PC-3 (cell line): ENCODE data around the gene STARD10. TPM values are rescaled to one million over a fixed set of nuclear protein-coding genes. Genes with fewer than 3 reads are reported as not detected.

Experiments used
- ATAC-seq: fragments of 200-7000 bp; cut with Tn5 transposase; 2 replicates; pipeline ENCODE4 v1.9.1; 2020; ENCODE audit warnings: mild to moderate bottlenecking, moderate library complexity
- BruUV-seq: library from RNA; stranded (reverse); fragments of 400-500 nt; replicated peaks from 2 replicates; lab custom pipeline; 2021; lab: Mats Ljungman, UMichigan
- CTCF ChIA-PET: fragments of 300-600 bp; sonication (Branson Sonifier 250); formaldehyde crosslinking; loops from one replicate; lab custom pipeline; 2022; ENCODE audit warnings: antibody characterized with exemption; lab: Charles Lee
- POLR2A ChIA-PET: fragments of 300-600 bp; sonication (Branson Sonifier 250); formaldehyde crosslinking; loops from one replicate; lab custom pipeline; 2022; ENCODE audit warnings: antibody characterized with exemption; ENCODE audit not compliant: unreplicated experiment; lab: Charles Lee
- DNase-seq: peaks from one replicate; pipeline ENCODE4 v3.0.0-alpha.2; 2015
- H2AFZ ChIP-seq: fragments of 300-600 bp; sonication (generic); 2 replicates; pipeline ENCODE4 v1.6.0; 2016; ENCODE audit warnings: antibody characterized with exemption, low read length
- H3F3A ChIP-seq: fragments of 300-600 bp; sonication (generic); one replicate; pipeline ENCODE4 v1.6.0; 2017; ENCODE audit warnings: antibody characterized with exemption, low read length, control low read depth, mild to moderate bottlenecking; ENCODE audit not compliant: unreplicated experiment
- H3K27ac ChIP-seq: fragments of 300-600 bp; sonication (generic); 2 replicates; pipeline ENCODE4 v1.5.1; 2016; ENCODE audit warnings: mild to moderate bottlenecking, low read length
- H3K27me3 ChIP-seq: fragments of 300-600 bp; sonication (generic); 2 replicates; pipeline ENCODE4 v1.6.1; 2016; ENCODE audit warnings: low read length, mixed read lengths
- H3K36me3 ChIP-seq: fragments of 300-600 bp; sonication (generic); 2 replicates; pipeline ENCODE4 v1.6.1; 2016; ENCODE audit warnings: low read depth, mixed run types, low read length, mixed read lengths
- H3K4me1 ChIP-seq: fragments of 300-600 bp; sonication (generic); 2 replicates; pipeline ENCODE4 v1.5.1; 2016; ENCODE audit warnings: low read length; ENCODE audit not compliant: insufficient read depth
- H3K4me2 ChIP-seq: fragments of 300-600 bp; sonication (generic); 2 replicates; pipeline ENCODE4 v1.6.0; 2016; ENCODE audit warnings: low read length
- H3K4me3 ChIP-seq: fragments of 300-600 bp; sonication (generic); 2 replicates; pipeline ENCODE4 v1.5.1; 2016; ENCODE audit warnings: mild to moderate bottlenecking, low read length, mixed read lengths
- H3K79me2 ChIP-seq: fragments of 300-600 bp; sonication (generic); 2 replicates; pipeline ENCODE4 v1.6.1; 2017; ENCODE audit warnings: low read length, mixed read lengths
- H3K9ac ChIP-seq: fragments of 300-600 bp; sonication (generic); 2 replicates; pipeline ENCODE4 v1.6.0; 2016; ENCODE audit warnings: mild to moderate bottlenecking, low read length
- H3K9me2 ChIP-seq: fragments of 300-600 bp; sonication (generic); replicated peaks from 2 replicates; pipeline ENCODE4 v1.6.1; 2016; ENCODE audit warnings: mixed run types, low read length, mixed read lengths
- H3K9me3 ChIP-seq: fragments of 300-600 bp; sonication (generic); 2 replicates; pipeline ENCODE4 v1.6.1; 2016; ENCODE audit warnings: low read length, mixed read lengths
- H4K20me1 ChIP-seq: fragments of 300-600 bp; sonication (generic); 2 replicates; pipeline ENCODE4 v1.6.1; 2016; ENCODE audit warnings: low read length, mixed read lengths
- CTCF ChIP-seq: fragments of 300-600 bp; sonication (generic); conservative IDR thresholded peaks from 2 replicates; pipeline ENCODE4 v1.5.1; 2017; ENCODE audit warnings: antibody characterized with exemption, low read depth, mild to moderate bottlenecking, low read length
- EZH2 ChIP-seq: fragments of 300-600 bp; sonication (generic); IDR thresholded peaks from one replicate; pipeline ENCODE4 v1.6.1; 2017; ENCODE audit warnings: antibody characterized with exemption, mild to moderate bottlenecking, low read length; ENCODE audit not compliant: unreplicated experiment
- EZH2phosphoT487 ChIP-seq: fragments of 300-600 bp; sonication (generic); IDR thresholded peaks from 2 replicates; pipeline ENCODE4 v1.6.1; 2018; ENCODE audit warnings: mild to moderate bottlenecking, antibody characterized with exemption, low read length, borderline replicate concordance
- intact Hi-C: fragments of 100-400 bp; cut with micrococcal nuclease; formaldehyde crosslinking; loops from 2 replicates; pipeline ENCODE4 v1.9.0; 2023
- total RNA-seq: library from RNA; depleted of rRNA; stranded (reverse); fragments of >200 nt; gene quantifications from 2 replicates; pipeline ENCODE4 v1.2.3, GENCODE V29; 2014

STARD10 gene
- total RNA-seq, 1 experiment from 2014 or later, result 284 TPM

GRCh38 chr11:72833811-72834493 lies 40.1 kb upstream of the STARD10 start:
- intact Hi-C loops, result no loop called here
- Histone ChIP-seq H3F3A (no peaks in the 10 kb centered on the region), H2AFZ (no peak overlapping the region), H3K9me2 (no peaks in the 10 kb centered on the region), H3K4me3 (no peak overlapping the region), H3K4me2 (no peak overlapping the region), H3K36me3 (0 out of 2 replicates have a peak, but pooled peaks cover 9% of the 10 kb centered on the region), H3K4me1 (no peaks in the 10 kb centered on the region), H4K20me1 (no peaks in the 10 kb centered on the region), H3K9ac (no peak overlapping the region), H3K27me3 (no peaks in the 10 kb centered on the region), H3K79me2 (no peaks in the 10 kb centered on the region), H3K9me3 (no peaks in the 10 kb centered on the region), H3K27ac (no peak overlapping the region)
- no peak for DNase-seq
- TF ChIP-seq CTCF (no peak), EZH2 (no peak), EZH2phosphoT487 (no peak)
- CTCF ChIA-PET, result no interaction called here
- ATAC-seq, result no peak
- POLR2A ChIA-PET, result no interaction called here
- no TSS peak for BruUV-seq

- ATAC-seq (no peak), DNase-seq (no peak)
- Histone ChIP-seq H3K27ac (no peak overlapping the region), H3K9me3 (no peaks in the 10 kb centered on the region), H4K20me1 (no peaks in the 10 kb centered on the region), H2AFZ (no peak overlapping the region), H3F3A (no peaks in the 10 kb centered on the region), H3K79me2 (no peaks in the 10 kb centered on the region), H3K4me1 (no peaks in the 10 kb centered on the region), H3K27me3 (no peaks in the 10 kb centered on the region), H3K9ac (no peak overlapping the region), H3K36me3 (0 out of 2 replicates have a peak, but pooled peaks cover 7% of the 10 kb centered on the region), H3K4me3 (no peak overlapping the region), H3K4me2 (no peak overlapping the region), H3K9me2 (no peaks in the 10 kb centered on the region)
- TF ChIP-seq EZH2phosphoT487 (no peak), EZH2 (no peak), CTCF (no peak)
- ChIA-PET POLR2A (no interaction called here), CTCF (interaction anchor here (1.0 kb wide), 1 partner anchor 108 kb away, joined by 3 read pairs; no protein-coding TSS in a partner anchor)
- no TSS peak for BruUV-seq
- intact Hi-C loops, result no loop called here
Observed at GRCh38 chr11:72833083-72833733, 39.4 kb upstream of the STARD10 start.
